HG03025 (cell line): ENCODE results near the gene WNT7B.

ENCODE experiments used
- ATAC-seq: cut with Tn5 transposase; IDR thresholded peaks from one replicate; pipeline ENCODE4 v1.9.1; 2021; ENCODE audit warnings: mild to moderate bottlenecking, moderate library complexity; ENCODE audit not compliant: unreplicated experiment, low FRiP score

Gene WNT7B

DNA sequence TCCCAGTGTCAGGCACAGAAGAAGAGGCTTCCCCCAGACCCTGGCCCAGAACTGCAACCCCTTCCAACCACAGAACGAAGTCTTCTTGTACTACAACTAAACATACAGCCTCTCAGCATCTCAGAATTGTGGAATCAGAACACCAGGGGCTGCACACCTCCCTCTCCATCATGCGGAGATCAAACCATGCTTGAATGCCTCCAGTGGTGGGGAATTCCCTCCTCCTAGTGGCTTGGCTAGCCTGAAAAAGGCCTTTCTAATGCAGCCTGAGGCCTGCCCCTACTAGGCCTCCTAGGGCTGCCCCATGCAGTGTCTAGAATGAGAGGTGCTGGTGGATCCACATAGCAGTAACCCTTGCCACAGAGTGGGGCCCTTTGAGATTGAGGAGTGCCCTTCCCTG lies 62.7 kb downstream of the WNT7B start:
- ATAC-seq: no peak

DNA sequence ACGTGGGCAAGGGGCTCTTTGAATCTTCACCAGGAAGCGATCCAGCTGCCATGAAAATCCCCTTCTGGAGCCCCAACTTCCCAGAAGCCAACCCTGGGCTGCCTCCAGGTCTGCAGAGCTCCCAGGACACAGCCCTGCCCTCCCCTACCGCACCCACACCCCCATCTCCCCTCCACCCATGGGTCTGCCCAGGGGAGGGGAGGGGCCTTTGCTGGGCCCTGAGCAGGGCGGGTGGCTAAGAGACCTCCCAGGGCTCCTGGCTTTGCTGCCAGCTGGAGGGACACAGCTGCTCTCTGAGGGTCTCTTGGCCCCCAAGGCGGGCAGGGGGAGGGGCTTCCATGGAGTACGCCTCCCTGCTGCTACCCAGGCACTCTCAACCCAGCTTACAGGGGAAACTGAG lies 64.1 kb downstream of the WNT7B start:
- ATAC-seq: no peak

DNA sequence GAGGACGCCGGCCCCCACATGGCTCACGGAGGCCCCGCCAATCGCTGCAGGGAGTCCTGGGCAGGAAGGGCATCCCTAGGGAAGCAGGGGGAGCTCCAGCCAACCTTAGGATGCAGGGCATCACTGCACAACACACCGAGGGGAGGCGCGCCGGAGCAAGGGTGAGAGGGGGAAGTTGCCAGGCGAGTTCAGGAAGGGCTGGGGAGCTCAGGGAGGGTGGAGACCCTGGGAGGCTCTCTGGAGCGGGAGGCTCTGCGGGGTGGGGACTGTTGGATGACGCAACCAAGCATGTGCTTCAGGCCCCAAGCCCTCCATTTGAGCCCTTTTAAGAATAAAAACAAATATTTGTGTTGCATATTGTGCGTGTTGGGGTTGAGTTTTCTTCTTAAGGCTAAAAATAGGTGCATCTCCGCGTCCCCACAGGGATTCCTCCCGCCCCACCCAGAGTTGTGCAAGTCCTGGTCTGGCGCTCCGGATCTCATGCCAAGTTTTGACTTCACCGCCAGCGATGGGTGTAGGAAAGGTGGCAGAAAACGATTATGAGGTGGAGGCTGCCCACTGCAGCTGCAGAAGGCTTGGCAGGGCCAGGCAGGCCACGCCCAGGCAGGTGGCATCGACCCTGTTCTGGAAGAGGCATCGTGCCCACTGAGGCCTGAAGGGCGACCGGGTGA lies 65.2 kb downstream of the WNT7B start:
- ATAC-seq: no peak

DNA sequence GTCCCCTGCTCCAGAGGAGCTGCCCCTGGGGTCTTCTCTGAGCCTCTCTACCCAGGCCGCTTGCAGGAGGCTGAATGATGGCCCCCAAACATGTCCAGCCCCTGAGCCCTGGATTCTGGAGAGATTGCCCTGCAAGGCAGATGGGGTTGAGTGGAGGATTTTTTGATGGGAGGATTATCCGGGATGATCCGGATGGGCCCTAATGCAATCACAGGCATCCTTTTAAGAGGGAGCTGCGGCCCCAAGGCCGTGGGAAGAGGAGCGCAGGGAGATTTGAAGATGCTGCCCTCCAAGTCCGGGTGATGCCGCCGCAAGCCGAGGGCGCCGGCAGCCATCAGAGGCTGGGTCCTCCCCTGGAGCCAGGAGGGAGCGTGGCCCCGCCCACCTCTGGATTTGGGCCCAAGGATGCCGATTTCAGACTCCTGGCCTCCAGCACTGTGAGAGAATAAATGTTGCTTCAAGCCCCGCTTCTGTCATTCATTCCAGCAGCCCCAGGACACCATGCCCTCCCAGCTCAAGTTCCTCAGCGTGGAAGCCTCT lies 66.0 kb downstream of the WNT7B start:
- ATAC-seq: no peak

DNA sequence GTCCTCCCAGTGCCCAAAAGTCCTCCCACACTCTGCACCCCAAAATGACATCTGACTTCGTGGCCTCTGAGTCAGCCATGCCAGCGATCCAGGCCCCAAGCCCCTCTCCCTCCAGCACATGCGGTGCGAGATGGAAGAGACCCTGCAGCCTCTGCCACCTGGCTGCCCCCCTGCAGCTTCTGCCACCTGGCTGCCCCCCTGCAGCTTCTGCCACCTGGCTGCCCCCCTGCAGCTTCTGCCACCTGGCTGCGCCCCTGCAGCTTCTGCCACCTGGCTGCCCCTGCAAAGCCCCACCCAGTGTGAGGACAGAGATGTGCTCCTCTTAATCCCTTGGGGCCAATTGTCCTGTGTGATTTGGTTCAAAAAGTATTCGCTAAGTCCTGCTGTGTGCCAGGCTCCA lies 68.0 kb downstream of the WNT7B start:
- ATAC-seq: no peak

DNA sequence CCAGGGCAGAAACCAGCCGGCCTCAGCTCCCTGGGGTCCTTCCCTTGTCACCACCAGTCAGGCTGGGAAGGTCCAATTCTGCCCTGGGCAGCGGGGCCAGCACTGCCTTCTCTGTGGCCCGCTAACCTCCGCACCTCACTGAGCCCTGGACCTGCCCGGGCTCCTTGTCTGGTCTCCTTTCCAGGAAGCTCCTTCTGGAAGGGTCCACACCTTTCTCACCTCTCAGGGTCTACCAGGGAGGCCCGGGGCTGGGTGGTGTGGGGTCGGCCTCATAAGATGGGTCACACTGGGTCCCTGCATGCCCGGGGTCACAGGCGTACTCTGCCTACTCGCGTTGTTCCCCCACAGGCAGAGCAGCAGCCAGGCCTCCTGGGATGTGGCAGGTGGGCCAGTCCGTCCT lies 69.0 kb downstream of the WNT7B start:
- ATAC-seq: no peak

DNA sequence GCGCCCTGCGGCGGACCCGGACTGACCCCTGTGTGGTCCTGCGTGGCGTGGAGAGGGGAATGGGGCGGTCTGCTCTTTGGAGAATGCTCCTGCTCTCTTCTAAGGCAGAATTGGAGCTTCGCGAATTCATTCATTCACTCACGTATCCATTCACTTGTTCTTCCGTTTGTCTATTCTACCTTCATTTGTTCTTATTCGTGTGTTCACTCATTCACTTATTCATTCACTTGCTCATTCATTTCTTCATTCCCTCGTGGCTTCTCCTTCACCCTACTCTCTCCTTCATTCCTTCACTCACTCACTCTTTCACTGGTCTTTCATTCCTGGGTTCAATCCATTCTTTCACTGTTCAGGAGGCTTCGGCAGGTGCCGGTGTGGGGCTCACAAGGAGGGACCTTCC lies 69.6 kb downstream of the WNT7B start:
- no peak for ATAC-seq

DNA sequence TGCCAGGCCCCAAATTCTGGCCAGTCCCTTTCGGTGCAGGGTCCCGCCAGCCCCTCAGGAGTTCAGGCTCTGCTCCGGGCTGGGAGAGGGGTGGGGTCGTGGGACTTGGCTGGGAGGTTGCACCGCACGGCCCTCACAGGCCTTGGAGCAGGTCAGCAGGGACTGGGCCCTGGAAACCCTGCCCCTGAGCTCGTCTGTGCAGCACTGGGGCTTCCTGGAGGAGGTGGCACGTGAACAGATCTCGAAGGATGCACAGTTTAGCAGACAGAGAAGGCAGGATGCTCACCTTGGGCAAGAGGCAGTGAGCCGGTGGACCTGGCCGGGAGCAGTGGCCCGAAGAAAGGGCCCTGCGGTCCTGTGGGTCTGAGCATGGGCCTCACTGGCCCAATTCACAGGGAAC lies 70.0 kb downstream of the WNT7B start:
- ATAC-seq: no peak

DNA sequence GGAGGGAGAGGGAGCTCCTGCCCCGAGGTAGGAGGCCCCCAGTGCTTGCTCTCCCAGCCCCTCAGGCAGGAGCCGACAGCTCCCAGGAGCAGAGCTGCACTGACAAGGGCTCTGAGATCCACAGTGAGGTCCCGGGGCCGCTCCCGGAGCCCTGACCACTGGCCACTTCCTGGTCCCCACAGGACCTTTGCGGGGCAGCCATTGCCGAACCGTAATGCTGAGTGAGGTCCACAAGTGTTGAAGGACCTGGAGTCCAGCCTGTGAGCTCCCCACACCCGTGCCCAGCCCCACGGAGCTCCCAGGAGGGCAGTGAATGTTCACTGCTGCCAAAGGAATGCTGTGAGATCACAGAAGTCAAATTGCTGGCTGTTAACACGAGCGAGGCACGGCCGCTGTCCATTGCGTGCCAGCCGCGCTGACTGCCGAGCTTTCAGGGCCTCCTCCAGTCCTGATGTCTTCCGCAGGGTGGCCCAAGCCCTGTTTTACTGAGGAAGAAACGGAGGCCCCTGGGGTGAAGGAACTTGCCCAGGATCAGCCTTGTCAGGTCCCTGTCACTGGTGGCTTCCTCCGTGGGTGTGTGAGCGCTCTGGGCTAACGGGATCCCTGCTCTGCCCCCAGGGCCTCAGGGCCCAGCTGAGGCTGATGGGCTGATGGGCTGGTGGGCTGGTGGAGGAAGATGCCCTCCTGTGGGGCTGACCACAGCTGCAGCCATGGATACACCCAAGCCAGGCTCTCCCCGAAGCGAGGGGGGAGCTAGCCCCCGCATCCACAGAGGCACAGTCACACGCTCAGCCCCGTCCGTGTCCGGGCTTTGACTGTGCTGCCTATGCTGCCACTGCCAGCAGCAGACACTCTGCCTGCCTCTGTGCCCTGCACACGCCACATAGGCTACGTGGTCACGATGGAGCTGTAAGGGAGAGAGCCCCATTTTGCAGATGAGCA lies 70.8 kb downstream of the WNT7B start:
- ATAC-seq: no peak

DNA sequence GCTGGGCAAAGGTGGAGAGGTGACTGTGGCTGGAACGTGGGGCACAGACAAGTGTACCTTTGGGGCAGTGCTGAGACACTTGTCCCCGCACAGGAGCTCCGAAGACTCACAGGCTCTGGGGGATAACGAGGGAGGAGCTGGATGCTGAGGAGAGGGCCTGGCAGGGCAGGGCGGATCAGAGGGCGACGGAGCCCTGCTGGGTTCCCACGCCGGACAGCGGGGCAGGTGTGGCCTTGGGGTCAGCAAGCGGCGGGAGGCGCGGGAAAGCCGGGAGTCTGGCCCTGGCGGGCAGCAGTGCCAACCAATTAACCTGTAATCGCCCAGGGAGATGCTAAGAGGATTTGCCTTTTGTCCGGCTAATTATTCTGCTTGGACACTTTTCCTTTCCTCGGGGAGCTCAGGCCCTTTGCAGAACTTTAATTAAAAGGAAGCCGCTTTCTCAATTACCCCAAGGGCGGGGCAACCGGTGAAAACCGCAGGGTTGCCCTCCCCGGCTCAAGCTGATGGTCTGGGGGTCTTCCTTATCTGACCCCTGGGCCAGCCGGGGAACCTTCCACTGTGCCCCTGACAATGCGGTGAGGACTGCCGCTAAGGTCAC lies 71.5 kb downstream of the WNT7B start:
- ATAC-seq: no peak

DNA sequence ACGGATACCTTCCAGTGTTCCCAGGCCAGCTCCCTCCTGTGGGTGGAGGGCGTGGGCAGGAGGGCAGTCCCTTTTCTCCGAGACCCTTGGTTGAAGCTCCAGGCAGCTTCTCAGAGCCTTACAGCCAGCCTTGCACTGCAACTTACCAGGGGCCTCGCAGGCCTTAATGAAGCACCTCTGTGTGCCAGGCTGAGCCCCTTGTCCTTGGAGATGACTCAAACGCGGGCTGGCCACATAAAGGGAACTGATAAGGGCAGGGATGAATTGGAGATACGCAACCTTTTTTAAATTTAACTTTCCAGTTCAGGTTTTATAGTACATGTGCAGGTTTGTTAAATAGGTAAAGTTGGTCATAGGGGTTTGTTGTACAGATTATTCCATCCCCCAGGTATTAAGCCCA lies 72.7 kb downstream of the WNT7B start:
- no peak for ATAC-seq

DNA sequence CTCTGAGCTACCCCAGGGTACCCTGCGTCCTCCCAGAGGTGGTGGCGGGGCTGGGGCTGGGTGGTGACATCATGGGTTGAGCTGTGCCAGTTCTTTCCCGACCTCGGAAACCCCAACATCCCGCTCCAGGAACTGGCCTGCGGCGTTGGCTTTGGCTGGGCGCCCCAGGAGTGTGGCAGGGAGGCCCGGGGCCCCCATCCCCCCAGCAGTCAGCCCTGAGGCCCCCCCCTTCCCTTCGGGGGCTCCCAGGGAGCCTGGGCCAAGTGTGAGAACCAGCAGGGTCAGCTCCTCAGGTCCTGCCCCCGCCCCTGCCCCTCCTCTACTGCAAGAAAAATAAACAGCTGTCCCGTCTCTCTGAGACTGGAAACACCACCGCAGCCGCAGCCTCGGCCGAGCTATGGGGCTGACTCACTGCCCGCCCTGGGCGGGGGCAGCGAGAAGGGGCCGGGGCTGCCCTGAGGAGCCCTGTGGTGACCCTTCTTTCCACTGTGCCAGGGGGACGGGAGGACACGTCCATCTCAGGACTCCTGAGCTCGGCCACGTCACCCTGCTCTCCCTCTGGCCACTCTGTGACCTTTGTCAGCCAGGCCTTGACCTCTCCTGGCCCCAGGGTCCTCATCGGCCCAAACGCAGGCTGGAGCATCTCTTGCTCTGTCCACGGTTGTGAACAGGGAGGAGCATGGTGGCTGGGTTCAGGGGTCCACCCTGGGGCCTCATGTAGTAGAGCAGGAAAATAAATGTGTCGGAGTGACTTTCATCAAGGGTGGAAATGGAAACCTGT lies 73.4 kb downstream of the WNT7B start:
- no peak for ATAC-seq

DNA sequence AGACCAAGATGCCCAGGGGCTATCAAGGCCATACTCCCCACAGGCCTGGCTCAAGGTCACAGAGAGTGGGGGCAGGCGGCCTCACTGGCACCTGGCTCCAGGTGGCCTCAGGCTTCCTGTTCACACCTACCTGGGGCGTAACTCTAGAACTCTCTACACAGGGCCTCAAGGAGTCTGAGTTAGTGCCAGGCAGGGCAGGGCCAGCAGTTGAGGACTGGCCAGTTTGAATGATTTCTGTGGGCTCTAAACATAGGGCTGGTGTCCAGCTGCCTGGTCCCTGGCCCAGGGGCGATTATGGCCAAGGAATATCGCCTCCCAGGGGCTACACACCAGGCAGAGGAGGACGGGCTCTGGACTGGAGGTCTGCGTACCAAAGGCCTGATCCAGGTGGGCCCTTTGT lies 79.2 kb downstream of the WNT7B start:
- ATAC-seq: no peak

DNA sequence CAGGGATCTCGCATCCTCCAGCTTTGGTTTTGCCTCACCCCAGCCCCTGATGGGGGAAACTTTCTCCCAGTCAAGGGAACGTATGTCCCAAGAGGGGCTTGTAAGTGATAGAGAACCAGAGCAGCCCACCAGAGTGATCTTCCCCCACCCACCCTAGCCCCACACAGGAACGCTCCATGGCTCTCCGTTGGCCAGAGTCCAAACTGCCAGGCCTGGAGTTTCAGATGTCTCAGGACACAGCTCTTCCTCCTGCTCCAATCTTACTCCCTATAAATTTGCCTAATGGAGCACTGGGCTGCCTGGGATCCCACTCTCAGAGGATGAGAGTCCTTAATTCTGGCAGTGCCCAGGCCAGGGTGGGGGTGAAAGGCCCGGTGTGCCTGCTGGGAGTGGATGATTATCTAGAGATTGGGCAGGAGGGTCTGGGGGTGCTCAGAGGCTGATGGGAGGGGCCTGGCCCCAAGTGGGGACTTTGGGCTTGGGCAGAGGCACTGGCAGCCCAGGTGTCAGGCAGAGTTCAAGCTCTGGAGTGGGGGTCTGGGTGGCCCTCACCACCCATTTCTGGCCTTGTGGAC lies 79.9 kb downstream of the WNT7B start:
- ATAC-seq: no peak

DNA sequence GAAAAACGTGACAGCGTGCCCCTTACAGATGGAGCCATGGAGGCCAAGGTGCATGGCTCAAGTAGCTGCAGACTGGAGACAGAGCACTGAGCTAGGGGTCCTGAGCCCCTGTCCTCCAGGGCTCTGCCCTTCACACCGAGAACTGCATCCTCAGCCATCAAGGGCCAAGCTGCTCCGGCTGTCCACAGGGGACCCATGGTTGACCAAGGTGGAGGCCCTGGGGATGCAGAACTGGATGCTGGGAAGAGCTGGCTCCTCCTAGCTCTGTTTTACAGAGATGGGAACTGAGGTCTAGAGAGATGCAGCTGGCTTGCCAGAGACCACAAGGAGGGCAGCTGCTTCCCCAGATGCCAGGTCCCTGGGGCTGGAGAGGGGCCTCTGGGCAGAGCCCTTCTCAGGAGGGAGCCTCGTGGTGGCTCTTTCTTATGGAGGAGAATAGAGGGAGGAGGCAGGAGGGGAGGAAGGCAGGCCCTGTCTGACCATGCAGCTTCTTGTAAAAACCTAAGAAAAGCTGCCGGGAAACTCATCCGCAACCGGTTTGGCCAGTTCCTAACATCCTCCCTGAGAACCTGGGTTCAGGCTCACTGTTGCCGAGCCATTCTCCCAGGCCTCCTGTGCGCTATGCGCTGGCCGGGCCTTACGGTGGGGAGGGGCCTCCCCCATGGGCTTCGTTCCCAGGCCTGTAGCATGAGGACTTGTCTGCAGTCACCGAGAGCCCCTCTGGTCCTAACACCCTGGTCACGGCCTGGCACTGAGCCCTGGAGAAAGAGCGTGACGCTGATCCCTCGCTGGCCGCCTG lies 80.6 kb downstream of the WNT7B start:
- ATAC-seq: no peak

DNA sequence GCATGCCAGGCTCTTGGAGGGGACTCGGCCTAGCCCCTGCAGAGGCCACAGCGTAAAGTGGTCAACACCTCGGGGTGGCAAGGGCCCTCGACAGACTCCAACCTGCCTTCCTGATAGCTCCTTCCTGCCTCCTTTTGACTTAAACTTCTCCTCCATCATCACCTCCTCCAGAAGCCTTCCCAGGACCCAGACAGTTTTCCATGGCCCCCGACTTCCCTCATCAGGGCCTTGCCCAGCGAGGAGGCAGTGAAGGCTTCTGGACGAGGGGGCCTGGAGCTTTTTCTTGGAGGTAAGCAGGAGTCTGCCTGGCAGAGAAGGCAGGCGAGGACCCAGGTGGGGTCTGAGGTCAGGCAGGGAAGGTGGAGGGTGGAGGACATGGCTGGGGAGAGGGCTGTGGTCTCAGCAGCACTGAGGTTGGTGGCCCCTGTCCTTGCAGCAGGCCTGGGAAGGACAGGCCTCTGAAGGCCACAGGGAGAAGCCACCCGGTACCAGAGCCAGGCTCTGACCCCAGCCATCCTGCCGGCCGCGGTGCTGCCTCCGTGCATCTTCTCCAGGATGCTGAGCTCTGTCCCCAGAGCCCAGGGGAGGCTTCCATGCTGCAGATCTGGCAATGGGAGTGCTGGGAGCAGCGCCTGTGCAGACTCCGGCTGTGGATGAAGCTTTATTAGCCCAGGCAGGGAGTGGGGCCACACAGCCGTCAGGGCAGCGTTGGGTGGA lies 81.4 kb downstream of the WNT7B start:
- ATAC-seq: no peak

DNA sequence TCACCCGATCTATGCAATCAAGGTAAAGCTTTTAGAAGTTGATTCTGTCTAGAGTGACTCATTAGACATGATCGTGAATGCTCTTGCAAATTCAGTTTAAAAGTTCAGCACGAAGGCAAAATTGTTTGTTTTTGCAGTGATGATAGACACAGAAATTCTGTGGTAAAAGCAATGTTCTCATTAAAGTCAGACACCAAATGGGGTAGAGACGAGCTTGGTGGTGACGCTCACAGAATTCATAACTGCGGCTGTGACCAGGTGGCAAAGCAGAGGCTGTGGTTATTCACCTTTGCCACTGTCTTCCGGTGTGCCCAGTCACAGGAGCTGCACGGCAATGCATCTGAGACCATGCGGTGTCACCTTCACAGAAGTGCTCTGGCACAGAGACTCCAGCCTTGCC lies 83.4 kb downstream of the WNT7B start:
- no peak for ATAC-seq

DNA sequence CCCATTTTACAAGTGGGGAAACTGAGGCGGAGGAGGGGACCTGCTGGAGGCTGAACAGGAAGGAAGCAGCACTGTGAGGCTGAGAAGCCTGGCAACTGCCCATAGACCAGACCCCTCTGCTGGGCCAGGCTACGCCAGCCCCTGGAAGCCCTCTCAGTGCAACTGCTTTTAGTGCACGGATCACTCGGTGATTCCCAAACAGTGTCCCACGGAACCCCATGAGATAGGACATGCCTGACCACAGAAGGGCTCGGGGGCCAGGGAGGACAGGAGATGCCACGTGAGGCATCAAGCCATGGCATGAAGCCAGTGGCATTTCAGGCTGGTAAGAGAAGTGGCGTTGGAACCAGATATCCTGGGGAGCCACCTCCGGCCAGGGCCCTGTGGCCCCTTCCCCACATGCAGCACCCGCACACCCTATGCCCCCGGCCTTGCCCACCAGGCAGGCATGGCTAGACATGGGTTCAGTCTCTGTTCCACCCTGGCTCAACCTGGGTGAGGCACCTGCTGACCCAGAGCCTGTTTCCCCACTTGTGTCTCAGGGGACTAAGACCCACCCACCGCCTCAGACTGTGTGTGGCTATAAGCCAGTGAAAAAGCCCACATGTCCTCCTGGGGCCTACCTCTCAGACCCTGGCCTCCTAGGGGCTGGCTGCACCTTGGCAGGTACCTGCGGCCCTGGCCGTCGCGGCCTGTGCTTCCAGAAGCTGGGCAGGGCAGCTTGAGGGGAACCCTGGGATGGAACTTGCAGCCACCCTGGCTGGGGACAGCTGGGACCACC lies 84.1 kb downstream of the WNT7B start:
- ATAC-seq: no peak
